ENCODE measurements around the gene AIG1.

- TF ChIP-seq CTCF (IDR thresholded peaks at IDR 0.05; ENCODE audit: poor library complexity, severe bottlenecking) = no peak
- no peak for TF ChIP-seq REST (IDR thresholded peaks at IDR 0.05; ENCODE audit: borderline replicate concordance)
- TF ChIP-seq EP300 (conservative IDR thresholded peaks at IDR 0.05; ENCODE audit: poor library complexity, severe bottlenecking) = no peak
- no peak for TF ChIP-seq EZH2 (IDR thresholded peaks at IDR 0.05; ENCODE audit: borderline replicate concordance, insufficient read depth, low read length, poor library complexity, severe bottlenecking)
Measured at GRCh38 chr6:143026696-143027449, 33.8 kb upstream of the AIG1 start.
